Measurements from ENCODE around the gene RAB3D. TPM values are rescaled to one million over a fixed set of nuclear protein-coding genes. Genes with fewer than 3 reads are reported as not detected.
A peak's percentile ranks its signal among the peaks of the same experiment; 100 is the strongest.
"Not testable (repeated sequence)": the region's sequence is repeated elsewhere in the genome, so short reads cannot be mapped to it uniquely, and the experiment has no call there.

The RAB3D gene
- polyA plus RNA-seq, 3 donors: 14.4 to 19.2 (median 17.4) TPM

GRCh38 chr19:11340099-11340467 lies 626 bp upstream of the RAB3D start:
- not testable (repeated sequence) for DNase-seq (ENCODE audit: low read depth in 3 of 3, low spot score in 2 of 3)

GRCh38 chr19:11338569-11339253 lies 746 bp downstream of the RAB3D start:
- no peak for DNase-seq (ENCODE audit: low read depth in 3 of 3, low spot score in 2 of 3)

DNA sequence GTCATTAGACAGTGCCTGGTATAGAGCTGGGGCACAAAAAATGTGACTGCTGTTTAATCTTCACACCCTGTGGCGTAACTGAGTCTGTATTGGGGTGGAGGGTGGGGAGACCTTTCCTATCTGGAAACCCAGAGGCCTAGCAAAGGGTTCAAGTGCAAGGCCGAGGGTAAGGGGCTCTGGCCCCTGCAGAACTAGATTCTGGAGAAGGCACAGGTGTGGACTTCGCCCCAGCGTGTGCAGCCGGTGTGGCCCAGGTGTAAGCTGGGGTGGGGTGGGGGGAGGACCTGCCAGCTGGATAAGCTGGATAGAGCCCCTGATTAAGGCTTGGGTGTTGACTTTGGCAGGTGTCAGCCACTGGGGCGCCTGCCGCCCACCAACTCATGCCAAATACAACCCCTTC lies 1.3 kb downstream of the RAB3D start:
- no peak for DNase-seq (ENCODE audit: low read depth in 3 of 3, low spot score in 2 of 3)

DNA sequence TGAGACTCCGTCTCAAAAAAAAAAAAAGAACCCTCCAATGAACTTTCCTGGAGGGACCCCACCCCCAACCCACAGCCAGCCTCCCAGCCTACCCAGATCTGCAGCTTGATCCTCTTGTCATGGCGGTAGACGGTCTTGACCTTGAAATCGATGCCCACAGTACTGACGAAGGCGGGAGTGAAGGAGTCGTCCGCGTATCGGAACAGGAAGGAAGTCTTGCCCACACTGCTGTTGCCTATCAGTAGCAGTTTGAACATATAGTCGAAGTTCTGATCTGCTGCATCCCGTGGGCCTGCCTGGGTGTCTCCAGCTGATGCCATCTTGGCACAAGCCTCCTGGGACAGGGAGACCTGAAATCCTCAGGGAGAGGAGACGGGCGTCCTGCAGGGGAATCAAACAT lies 2.4 kb downstream of the RAB3D start:
- DNase-seq (ENCODE audit: low read depth in 3 of 3, low spot score in 2 of 3): no peak

DNA sequence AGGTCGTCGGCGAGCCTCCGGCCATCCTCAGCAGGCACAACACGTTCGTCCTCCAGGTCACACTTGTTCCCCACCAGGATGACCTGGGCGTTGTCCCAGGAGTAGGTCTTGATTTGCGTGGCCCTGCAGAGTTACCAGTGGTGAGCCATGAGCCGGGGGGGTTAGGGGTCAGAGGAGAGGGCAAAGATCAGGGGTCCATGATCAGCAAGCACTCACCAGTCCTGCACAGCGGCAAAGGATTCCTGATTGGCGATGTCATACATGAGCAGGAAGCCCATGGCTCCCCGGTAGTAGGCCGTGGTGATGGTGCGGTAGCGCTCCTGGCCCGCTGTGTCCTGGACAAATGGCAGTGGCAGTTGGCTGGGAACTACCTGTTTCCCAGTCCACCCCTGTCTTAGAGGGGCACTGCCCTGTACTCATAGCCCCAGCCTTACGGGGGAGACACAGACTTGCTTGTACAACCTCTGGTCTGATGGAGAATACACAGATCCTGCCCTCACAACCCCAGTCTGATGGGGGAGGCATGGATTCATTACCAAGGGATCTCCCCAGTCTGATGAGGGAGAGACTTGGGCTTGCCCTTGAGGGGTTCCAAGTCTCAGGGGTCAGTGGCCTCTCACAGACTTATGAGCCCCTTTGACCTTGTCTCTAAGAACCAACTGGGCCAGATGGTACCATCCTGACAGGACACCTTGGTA lies 3.9 kb downstream of the RAB3D start:
- DNase-seq (ENCODE audit: low read depth in 3 of 3, low spot score in 2 of 3): no peak

- DNase-seq (ENCODE audit: low read depth in 3 of 3, low spot score in 2 of 3): not testable (repeated sequence)
These were observed 5.6 kb downstream of the RAB3D start for GRCh38 chr19:11333838-11334237.

- no peak for DNase-seq (ENCODE audit: low read depth in 3 of 3, low spot score in 2 of 3)
These were observed 6.6 kb downstream of the RAB3D start for GRCh38 chr19:11332822-11333221.

- no peak for DNase-seq (ENCODE audit: low read depth in 3 of 3, low spot score in 2 of 3)
These were observed 8.0 kb downstream of the RAB3D start for GRCh38 chr19:11331502-11331901.

DNA sequence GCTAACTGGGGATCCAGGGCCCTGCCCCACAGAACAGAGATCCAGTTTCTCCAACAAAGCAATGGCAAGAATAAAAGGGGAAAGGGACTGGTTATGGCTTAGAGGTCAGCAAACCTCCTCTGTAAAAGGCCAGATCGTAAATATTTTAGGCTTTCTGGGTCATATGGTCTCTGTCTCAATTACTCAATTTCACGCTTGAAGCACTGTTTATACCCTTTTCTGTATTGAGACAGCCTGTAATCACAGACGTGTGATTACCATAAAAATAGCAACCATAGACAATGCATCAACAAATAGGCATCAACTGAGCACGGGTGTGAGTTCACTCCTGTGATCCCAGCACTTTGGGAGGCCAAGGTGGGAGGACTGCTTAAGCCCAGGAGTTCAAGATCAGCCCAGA lies 9.3 kb downstream of the RAB3D start:
- no peak for DNase-seq (ENCODE audit: low read depth in 3 of 3, low spot score in 2 of 3)

DNA sequence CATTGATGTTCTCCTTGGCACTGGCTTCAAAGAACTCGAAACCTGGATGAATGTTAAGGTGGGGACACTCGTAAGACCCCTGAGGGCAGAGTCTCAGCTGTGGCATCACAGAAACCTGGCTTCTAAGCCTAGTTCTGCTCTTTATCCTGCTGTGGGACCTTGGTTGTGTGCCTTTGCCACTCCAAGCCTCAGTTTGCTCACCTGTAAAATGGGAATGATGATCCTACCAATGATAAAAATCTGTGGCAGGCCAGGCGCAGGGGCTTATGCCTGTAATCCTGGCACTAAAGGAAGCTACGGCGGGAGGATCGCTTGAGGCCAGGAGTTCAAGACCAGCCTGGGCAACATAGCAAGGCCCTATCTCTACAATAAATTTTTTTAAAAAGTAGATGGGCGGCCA lies 13.9 kb downstream of the RAB3D start:
- no peak for DNase-seq (ENCODE audit: low read depth in 3 of 3, low spot score in 2 of 3)

- no peak for DNase-seq (ENCODE audit: low read depth in 3 of 3, low spot score in 2 of 3)
These were observed 14.6 kb downstream of the RAB3D start for GRCh38 chr19:11324748-11325389.

GRCh38 chr19:11324079-11324661 lies 15.3 kb downstream of the RAB3D start:
- peak in 2 of 3 donors; percentile 45 to 65 for DNase-seq (ENCODE audit: low read depth in 3 of 3, low spot score in 2 of 3)

DNA sequence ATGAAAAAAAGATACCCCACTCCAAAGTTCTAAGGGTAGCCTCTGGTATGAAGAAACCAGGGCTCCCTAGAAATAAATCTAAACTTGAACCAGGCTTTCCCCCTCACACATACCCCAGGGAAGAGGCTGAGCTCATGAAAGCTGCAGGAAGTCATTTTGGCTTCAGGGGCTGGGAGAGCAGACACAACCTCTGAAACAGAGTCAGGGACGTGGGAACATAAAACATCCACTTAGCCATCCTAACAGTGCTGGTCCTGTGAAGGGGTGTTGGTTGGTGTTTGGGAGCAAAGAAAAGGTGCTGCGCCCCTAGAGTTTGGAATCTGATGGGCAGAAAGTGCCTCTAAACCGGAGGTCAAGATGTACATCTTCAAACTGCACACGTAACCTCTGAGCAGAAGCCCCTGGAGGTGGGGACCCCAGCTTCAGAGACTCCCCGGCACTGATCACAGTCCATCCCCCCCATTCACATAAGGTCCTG lies 15.8 kb downstream of the RAB3D start:
- DNase-seq (ENCODE audit: low read depth in 3 of 3, low spot score in 2 of 3): no peak

GRCh38 chr19:11322269-11323024 lies 17.0 kb downstream of the RAB3D start:
- no peak for DNase-seq (ENCODE audit: low read depth in 3 of 3, low spot score in 2 of 3)

GRCh38 chr19:11321191-11322126 lies 18.0 kb downstream of the RAB3D start:
- DNase-seq (ENCODE audit: low read depth in 3 of 3, low spot score in 2 of 3): no peak

- not testable (repeated sequence) for DNase-seq (ENCODE audit: low read depth in 3 of 3, low spot score in 2 of 3)
These were observed 19.0 kb downstream of the RAB3D start for GRCh38 chr19:11320278-11320995.

- no peak for DNase-seq (ENCODE audit: low read depth in 3 of 3, low spot score in 2 of 3)
These were observed 33.1 kb downstream of the RAB3D start for GRCh38 chr19:11306337-11306736.

- DNase-seq (ENCODE audit: low read depth in 3 of 3, low spot score in 2 of 3): no peak
These were observed 34.5 kb downstream of the RAB3D start for GRCh38 chr19:11304936-11305335.

GRCh38 chr19:11300811-11301120 lies 38.7 kb downstream of the RAB3D start:
- no peak for DNase-seq (ENCODE audit: low read depth in 3 of 3, low spot score in 2 of 3)

Measured in right renal cortex interstitium (tissue), 3 donors.